CD8-positive, alpha-beta memory T cell (primary cell): ENCODE results near the gene NELL2. TPM values are rescaled to one million over a fixed set of nuclear protein-coding genes. Genes with fewer than 3 reads are reported as not detected.
A peak's percentile ranks its signal among the peaks of the same experiment; 100 is the strongest.

Experiments
- CTCF ChIA-PET: fragments of 350-600 bp; sonication (Branson Sonifier 250); formaldehyde crosslinking; loops from one replicate; lab custom pipeline; 2021; ENCODE audit warnings: antibody characterized with exemption; lab: Charles Lee
- POLR2A ChIA-PET: fragments of 350-600 bp; sonication (Branson Sonifier 250); formaldehyde crosslinking; loops from one replicate; lab custom pipeline; 2021; ENCODE audit warnings: antibody characterized with exemption; lab: Charles Lee
- DNase-seq, 5 donors: peaks; one replicate each; pipeline versions ENCODE4 v3.0.0 to v3.0.0-alpha.2; 2020 to 2022; ENCODE audit warnings: mixed read lengths in 1 of 5
- H3K27ac ChIP-seq: one replicate; pipeline ENCODE4 v1.7.0; 2013; ENCODE audit warnings: low read depth, mild to moderate bottlenecking, low read length, moderate library complexity
- H3K27me3 ChIP-seq: 2 replicates; pipeline ENCODE4 v1.7.0; 2013; ENCODE audit warnings: low read length, mild to moderate bottlenecking; ENCODE audit not compliant: insufficient read depth, poor library complexity, severe bottlenecking
- H3K36me3 ChIP-seq: 2 replicates; pipeline ENCODE4 v1.7.0; 2013; ENCODE audit warnings: mild to moderate bottlenecking, low read length, moderate library complexity; ENCODE audit not compliant: insufficient read depth
- H3K4me1 ChIP-seq: 2 replicates; pipeline ENCODE4 v1.7.0; 2013; ENCODE audit warnings: mild to moderate bottlenecking, low read length, moderate library complexity; ENCODE audit not compliant: insufficient read depth
- H3K4me3 ChIP-seq: 2 replicates; pipeline ENCODE4 v1.7.0; 2013; ENCODE audit warnings: mild to moderate bottlenecking, low read length
- H3K9me3 ChIP-seq: 2 replicates; pipeline ENCODE4 v1.7.0; 2013; ENCODE audit warnings: mild to moderate bottlenecking, low read length
- H3K27ac Mint-ChIP-seq, 8 donors: one replicate each; pipeline ENCODE4 v1.8.0; 2020 to 2021; ENCODE audit warnings: mixed read lengths in 8 of 8, mild to moderate bottlenecking in 6 of 8, inconsistent platforms in 3 of 8, moderate library complexity in 3 of 8
- H3K27me3 Mint-ChIP-seq, 2 donors: one replicate each; pipeline ENCODE4 v1.8.0; 2020 to 2021; ENCODE audit warnings: mixed read lengths in 2 of 2, mild to moderate bottlenecking in 1 of 2, moderate library complexity in 1 of 2
- H3K36me3 Mint-ChIP-seq, 3 donors: one replicate each; pipeline ENCODE4 v1.8.0; 2020 to 2021; ENCODE audit warnings: mixed read lengths in 3 of 3, inconsistent platforms in 1 of 3, mild to moderate bottlenecking in 1 of 3
- H3K4me1 Mint-ChIP-seq, 3 donors: one replicate each; pipeline ENCODE4 v1.8.0; 2020 to 2021; ENCODE audit warnings: mixed read lengths in 3 of 3, inconsistent platforms in 1 of 3, mild to moderate bottlenecking in 1 of 3
- H3K4me3 Mint-ChIP-seq, 7 donors: one replicate each; pipeline ENCODE4 v1.8.0; 2020 to 2021; ENCODE audit warnings: mixed read lengths in 7 of 7, mild to moderate bottlenecking in 6 of 7, moderate library complexity in 4 of 7, inconsistent platforms in 2 of 7
- H3K9me3 Mint-ChIP-seq, 5 donors: one replicate each; pipeline ENCODE4 v1.8.0; 2020 to 2022; ENCODE audit warnings: mixed read lengths in 5 of 5, mild to moderate bottlenecking in 3 of 5, moderate library complexity in 2 of 5, inconsistent platforms in 1 of 5
- polyA plus RNA-seq: library from polyadenylated mRNA; unstranded; fragments of 300-500 nt; fragmentation: Illumina TruSeq; gene quantifications from one replicate; pipeline ENCODE4 v1.2.3, GENCODE V29; 2021
- total RNA-seq, 2 experiments: library from RNA; stranded (reverse); gene quantifications; one replicate each; pipeline ENCODE4 v1.2.3, GENCODE V29; 2021

NELL2 gene
- total and polyA plus RNA-seq, 3 experiments from 2014 or later = 60.2 to 203 (median 67.0) TPM

DNA sequence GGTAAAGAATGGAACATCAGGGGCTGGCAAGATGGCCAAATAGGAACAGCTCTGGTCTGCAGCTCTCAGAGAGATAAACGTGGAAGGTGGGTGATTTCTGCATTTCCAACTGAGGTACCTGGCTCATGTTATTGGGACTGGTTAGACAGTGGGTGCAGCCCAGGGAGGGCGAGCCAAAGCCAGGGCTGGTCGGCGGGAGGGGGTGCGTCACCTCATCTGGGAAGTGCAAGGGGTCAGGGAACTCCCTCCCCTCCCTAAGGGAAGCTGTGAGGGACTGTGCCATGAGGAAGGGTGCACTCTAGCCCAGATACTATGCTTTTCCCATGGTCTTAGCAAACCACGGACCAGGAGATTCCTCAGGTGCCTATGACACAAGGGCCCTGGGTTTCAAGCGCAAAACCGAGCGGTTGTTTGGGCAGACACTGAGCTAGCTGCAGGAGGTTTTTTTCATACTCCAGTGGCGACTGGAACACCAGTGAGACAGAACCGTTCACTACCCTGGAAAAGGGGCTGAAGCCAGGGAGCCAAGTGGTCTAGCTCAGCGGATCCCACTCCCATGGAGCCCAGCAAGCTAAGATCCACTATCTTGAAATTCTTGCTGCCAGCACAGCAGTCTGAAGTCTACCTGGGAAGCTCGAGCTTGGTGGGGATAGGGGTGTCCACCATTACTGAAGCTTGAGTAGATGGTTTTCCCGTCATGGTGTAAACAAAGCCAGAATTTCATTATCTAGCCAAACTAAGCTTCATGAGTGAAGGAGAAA is 317.6 kb downstream of the NELL2 start:
- H3K27ac Mint-ChIP-seq = no peak overlapping the region
- peaks cover 7 to 46% (median 31%) of the 10 kb centered on the region in 3 donors for H3K36me3 Mint-ChIP-seq
- H3K4me3 Mint-ChIP-seq = no peak overlapping the region
- Histone ChIP-seq H3K27me3 (no peaks in the 10 kb centered on the region), H3K4me3 (no peak overlapping the region), H3K27ac (no peak overlapping the region), H3K36me3 (no peaks in the 10 kb centered on the region), H3K4me1 (no peaks in the 10 kb centered on the region), H3K9me3 (no peaks in the 10 kb centered on the region)
- H3K27me3 Mint-ChIP-seq = no peaks in the 10 kb centered on the region
- peaks cover 21 to 77% (median 36%) of the 10 kb centered on the region in 3 donors for H3K4me1 Mint-ChIP-seq
- CTCF ChIA-PET = no interaction called here
- POLR2A ChIA-PET = no interaction called here
- no peak for DNase-seq
- peaks cover 0 to 4% (median 0%) of the 10 kb centered on the region in 5 donors for H3K9me3 Mint-ChIP-seq

DNA sequence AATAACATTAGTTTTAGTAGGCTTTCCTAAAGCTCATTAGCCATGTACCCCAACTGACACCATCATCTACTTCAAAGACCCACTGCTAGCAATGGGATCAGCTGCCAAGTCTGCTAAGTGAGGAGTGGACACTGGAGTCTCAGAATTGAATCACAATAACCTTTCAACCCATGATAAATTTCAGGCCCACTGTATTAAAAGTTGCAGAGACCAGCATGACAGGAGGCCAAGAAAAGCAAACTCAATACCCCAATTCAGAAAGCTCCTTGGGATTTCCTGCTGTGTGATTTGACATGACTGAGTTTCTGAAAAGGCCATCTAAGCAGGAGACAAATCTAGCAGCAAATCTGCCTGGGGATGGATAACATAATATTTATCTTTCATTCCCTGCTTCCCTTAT is 320.7 kb downstream of the NELL2 start:
- no peak for DNase-seq
- no peak overlapping the region for H3K4me3 ChIP-seq
- H3K4me1 Mint-ChIP-seq = peaks cover 23 to 76% (median 27%) of the 10 kb centered on the region in 3 donors
- H3K9me3 Mint-ChIP-seq = peaks cover 0 to 2% (median 0%) of the 10 kb centered on the region in 5 donors
- no peaks in the 10 kb centered on the region for H3K27me3 Mint-ChIP-seq
- POLR2A ChIA-PET = no interaction called here
- H3K36me3 Mint-ChIP-seq = peaks cover 7 to 51% (median 30%) of the 10 kb centered on the region in 3 donors
- CTCF ChIA-PET = no interaction called here
- peak overlapping the region in 2 of 8 donors; percentile 51 to 74 for H3K27ac Mint-ChIP-seq
- no peaks in the 10 kb centered on the region for H3K36me3 ChIP-seq
- H3K4me3 Mint-ChIP-seq = no peak overlapping the region
- no peaks in the 10 kb centered on the region for H3K27me3 ChIP-seq
- H3K4me1 ChIP-seq = no peaks in the 10 kb centered on the region
- H3K9me3 ChIP-seq = no peaks in the 10 kb centered on the region
- H3K27ac ChIP-seq = no peak overlapping the region

- DNase-seq = no peak
- ChIA-PET POLR2A (no interaction called here), CTCF (no interaction called here)
- peaks cover 29 to 69% (median 33%) of the 10 kb centered on the region in 3 donors for H3K4me1 Mint-ChIP-seq
- H3K36me3 Mint-ChIP-seq = peaks cover 10 to 46% (median 19%) of the 10 kb centered on the region in 3 donors
- no peaks in the 10 kb centered on the region for H3K9me3 ChIP-seq
- H3K36me3 ChIP-seq = no peaks in the 10 kb centered on the region
- no peak overlapping the region for H3K27ac ChIP-seq
- H3K27me3 Mint-ChIP-seq = no peaks in the 10 kb centered on the region
- H3K27ac Mint-ChIP-seq = peak overlapping the region in 2 of 8 donors; percentile 9 to 26
- H3K4me3 Mint-ChIP-seq = no peak overlapping the region
- no peak overlapping the region for H3K4me3 ChIP-seq
- no peaks in the 10 kb centered on the region for H3K4me1 ChIP-seq
- H3K9me3 Mint-ChIP-seq = peaks cover 0 to 2% (median 0%) of the 10 kb centered on the region in 5 donors
- no peaks in the 10 kb centered on the region for H3K27me3 ChIP-seq
These were observed 324.5 kb downstream of the NELL2 start for GRCh38 chr12:44551631-44552030.

DNA sequence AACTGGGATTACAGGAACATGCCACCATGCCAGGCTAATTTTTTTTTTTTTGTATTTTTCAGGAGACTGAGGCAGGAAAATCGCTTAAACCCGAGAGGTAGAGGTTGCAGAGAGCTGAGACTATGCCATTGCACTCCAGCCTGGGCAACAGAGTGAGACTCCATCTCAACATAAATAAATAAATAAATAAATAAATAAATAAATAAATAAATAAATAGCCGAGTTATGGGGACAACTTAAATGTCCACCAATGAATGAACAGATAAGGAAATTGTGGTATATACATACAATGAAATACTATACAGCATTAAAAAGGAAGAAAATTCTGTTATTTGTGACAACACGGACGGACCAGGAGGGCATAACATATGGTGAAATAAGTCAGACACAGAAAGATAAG is 325.7 kb downstream of the NELL2 start:
- Histone ChIP-seq H3K4me3 (no peak overlapping the region), H3K36me3 (no peaks in the 10 kb centered on the region), H3K27ac (no peak overlapping the region), H3K4me1 (no peaks in the 10 kb centered on the region), H3K27me3 (no peaks in the 10 kb centered on the region), H3K9me3 (no peaks in the 10 kb centered on the region)
- Mint-ChIP-seq H3K27ac (peak overlapping the region in 1 of 8 donors; percentile 5), H3K9me3 (no peaks in the 10 kb centered on the region), H3K4me3 (no peak overlapping the region), H3K36me3 (peaks cover 10 to 33% (median 12%) of the 10 kb centered on the region in 3 donors), H3K4me1 (peaks cover 28 to 71% (median 40%) of the 10 kb centered on the region in 3 donors), H3K27me3 (no peaks in the 10 kb centered on the region)
- ChIA-PET CTCF (no interaction called here), POLR2A (no interaction called here)
- DNase-seq = no peak

GRCh38 chr12:44546060-44546459 is 330.1 kb downstream of the NELL2 start:
- H3K27me3 Mint-ChIP-seq = no peaks in the 10 kb centered on the region
- no peaks in the 10 kb centered on the region for H3K9me3 ChIP-seq
- peaks cover 33 to 65% (median 46%) of the 10 kb centered on the region in 3 donors for H3K4me1 Mint-ChIP-seq
- no peak overlapping the region for H3K4me3 Mint-ChIP-seq
- H3K4me3 ChIP-seq = no peak overlapping the region
- peaks cover 3 to 19% (median 6%) of the 10 kb centered on the region in 3 donors for H3K36me3 Mint-ChIP-seq
- H3K27ac ChIP-seq = no peak overlapping the region
- peak overlapping the region in 1 of 8 donors; percentile 14 for H3K27ac Mint-ChIP-seq
- CTCF ChIA-PET = no interaction called here
- POLR2A ChIA-PET = no interaction called here
- H3K36me3 ChIP-seq = no peaks in the 10 kb centered on the region
- H3K4me1 ChIP-seq = no peaks in the 10 kb centered on the region
- no peaks in the 10 kb centered on the region for H3K27me3 ChIP-seq
- H3K9me3 Mint-ChIP-seq = no peaks in the 10 kb centered on the region
- DNase-seq = no peak

DNA sequence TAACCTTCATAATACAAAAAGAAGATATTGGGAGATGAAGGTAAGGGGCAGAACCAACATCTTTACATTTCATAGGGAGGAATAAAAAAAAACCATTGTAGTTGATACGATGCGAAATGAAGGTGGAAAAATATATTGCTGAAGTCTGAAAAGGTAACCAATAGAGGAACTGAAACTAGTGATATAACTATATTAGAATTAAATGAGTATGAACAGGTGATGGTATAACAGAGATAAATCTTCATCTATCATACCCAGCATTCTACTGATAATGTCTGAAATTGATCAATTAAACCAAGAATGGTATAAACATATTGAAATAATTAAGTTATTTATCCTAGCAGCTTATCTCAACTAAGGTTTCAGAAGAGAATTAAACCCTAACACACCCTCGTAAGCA is 332.1 kb downstream of the NELL2 start:
- Histone ChIP-seq H3K27me3 (no peaks in the 10 kb centered on the region), H3K4me3 (no peak overlapping the region), H3K4me1 (no peaks in the 10 kb centered on the region), H3K27ac (no peak overlapping the region), H3K9me3 (no peaks in the 10 kb centered on the region), H3K36me3 (no peaks in the 10 kb centered on the region)
- Mint-ChIP-seq H3K4me3 (no peak overlapping the region), H3K36me3 (peaks cover under 1 to 15% (median 6%) of the 10 kb centered on the region in 3 donors), H3K27ac (peak overlapping the region in 1 of 8 donors; percentile 14), H3K27me3 (no peaks in the 10 kb centered on the region), H3K4me1 (peaks cover 23 to 52% (median 41%) of the 10 kb centered on the region in 3 donors), H3K9me3 (no peaks in the 10 kb centered on the region)
- POLR2A ChIA-PET = no interaction called here
- CTCF ChIA-PET = no interaction called here
- no peak for DNase-seq

GRCh38 chr12:44542716-44543115 is 333.4 kb downstream of the NELL2 start:
- Mint-ChIP-seq H3K27ac (no peak overlapping the region), H3K9me3 (no peaks in the 10 kb centered on the region), H3K36me3 (peaks cover 0 to 14% (median 4%) of the 10 kb centered on the region in 3 donors), H3K4me1 (peaks cover 18 to 46% (median 43%) of the 10 kb centered on the region in 3 donors), H3K27me3 (no peaks in the 10 kb centered on the region), H3K4me3 (no peak overlapping the region)
- H3K9me3 ChIP-seq = no peaks in the 10 kb centered on the region
- H3K27ac ChIP-seq = no peak overlapping the region
- no peak overlapping the region for H3K4me3 ChIP-seq
- POLR2A ChIA-PET = no interaction called here
- CTCF ChIA-PET = no interaction called here
- H3K36me3 ChIP-seq = no peaks in the 10 kb centered on the region
- no peaks in the 10 kb centered on the region for H3K4me1 ChIP-seq
- no peaks in the 10 kb centered on the region for H3K27me3 ChIP-seq
- no peak for DNase-seq

GRCh38 chr12:44537354-44537753 is 338.8 kb downstream of the NELL2 start:
- no peaks in the 10 kb centered on the region for H3K4me1 ChIP-seq
- ChIA-PET POLR2A (no interaction called here), CTCF (no interaction called here)
- no peaks in the 10 kb centered on the region for H3K9me3 Mint-ChIP-seq
- peaks cover 0 to 16% (median 2%) of the 10 kb centered on the region in 3 donors for H3K36me3 Mint-ChIP-seq
- no peak overlapping the region for H3K27ac Mint-ChIP-seq
- no peak overlapping the region for H3K27ac ChIP-seq
- no peak overlapping the region for H3K4me3 Mint-ChIP-seq
- no peaks in the 10 kb centered on the region for H3K36me3 ChIP-seq
- H3K4me3 ChIP-seq = no peak overlapping the region
- H3K27me3 ChIP-seq = no peaks in the 10 kb centered on the region
- DNase-seq = no peak
- H3K9me3 ChIP-seq = no peaks in the 10 kb centered on the region
- no peaks in the 10 kb centered on the region for H3K27me3 Mint-ChIP-seq
- peaks cover 0 to 13% (median 13%) of the 10 kb centered on the region in 3 donors for H3K4me1 Mint-ChIP-seq
